ENCODE data around the gene TK1. TPM values are rescaled to one million over a fixed set of nuclear protein-coding genes. Genes with fewer than 3 reads are reported as not detected.
"Not testable (repeated sequence)": the region's sequence is repeated elsewhere in the genome, so short reads cannot be mapped to it uniquely, and the experiment has no call there.

The TK1 gene, protein sequence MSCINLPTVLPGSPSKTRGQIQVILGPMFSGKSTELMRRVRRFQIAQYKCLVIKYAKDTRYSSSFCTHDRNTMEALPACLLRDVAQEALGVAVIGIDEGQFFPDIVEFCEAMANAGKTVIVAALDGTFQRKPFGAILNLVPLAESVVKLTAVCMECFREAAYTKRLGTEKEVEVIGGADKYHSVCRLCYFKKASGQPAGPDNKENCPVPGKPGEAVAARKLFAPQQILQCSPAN
- total RNA-seq: 1 to 10 TPM; 7.9 to 9.2 TPM
- 10 to 100 TPM; 11.5 to 14.9 TPM for polyA plus RNA-seq
- long read RNA-seq, donor 1, transcript TK1-201 (7 exons, 1,628 nt): major isoform, 31 of 33 reads
- long read RNA-seq, donor 1, partial matches to known transcripts: 0 of 33 reads
- long read RNA-seq, donor 1, other reads (novel, unspliced or antisense): 0 of 33 reads
- long read RNA-seq, donor 2, transcript TK1-201 (7 exons, 1,628 nt): major isoform, 12 of 12 reads
- long read RNA-seq, donor 2, partial matches to known transcripts: 0 of 12 reads
- long read RNA-seq, donor 2, other reads (novel, unspliced or antisense): 0 of 12 reads
- long read RNA-seq, donor 3, transcript TK1-201 (7 exons, 1,628 nt): major isoform, 15 of 15 reads
- long read RNA-seq, donor 3, partial matches to known transcripts: 0 of 15 reads
- long read RNA-seq, donor 3, other reads (novel, unspliced or antisense): 0 of 15 reads
- long read RNA-seq, donor 4, transcript TK1-201 (7 exons, 1,628 nt): major isoform, 9 of 10 reads
- long read RNA-seq, donor 4, partial matches to known transcripts: 0 of 10 reads
- long read RNA-seq, donor 4, other reads (novel, unspliced or antisense): 0 of 10 reads
- long read RNA-seq, donor 5, transcript TK1-201 (7 exons, 1,628 nt): major isoform, 44 of 50 reads
- long read RNA-seq, donor 5, partial matches to known transcripts: 0 of 50 reads
- long read RNA-seq, donor 5, other reads (novel, unspliced or antisense): 6 of 50 reads

DNA sequence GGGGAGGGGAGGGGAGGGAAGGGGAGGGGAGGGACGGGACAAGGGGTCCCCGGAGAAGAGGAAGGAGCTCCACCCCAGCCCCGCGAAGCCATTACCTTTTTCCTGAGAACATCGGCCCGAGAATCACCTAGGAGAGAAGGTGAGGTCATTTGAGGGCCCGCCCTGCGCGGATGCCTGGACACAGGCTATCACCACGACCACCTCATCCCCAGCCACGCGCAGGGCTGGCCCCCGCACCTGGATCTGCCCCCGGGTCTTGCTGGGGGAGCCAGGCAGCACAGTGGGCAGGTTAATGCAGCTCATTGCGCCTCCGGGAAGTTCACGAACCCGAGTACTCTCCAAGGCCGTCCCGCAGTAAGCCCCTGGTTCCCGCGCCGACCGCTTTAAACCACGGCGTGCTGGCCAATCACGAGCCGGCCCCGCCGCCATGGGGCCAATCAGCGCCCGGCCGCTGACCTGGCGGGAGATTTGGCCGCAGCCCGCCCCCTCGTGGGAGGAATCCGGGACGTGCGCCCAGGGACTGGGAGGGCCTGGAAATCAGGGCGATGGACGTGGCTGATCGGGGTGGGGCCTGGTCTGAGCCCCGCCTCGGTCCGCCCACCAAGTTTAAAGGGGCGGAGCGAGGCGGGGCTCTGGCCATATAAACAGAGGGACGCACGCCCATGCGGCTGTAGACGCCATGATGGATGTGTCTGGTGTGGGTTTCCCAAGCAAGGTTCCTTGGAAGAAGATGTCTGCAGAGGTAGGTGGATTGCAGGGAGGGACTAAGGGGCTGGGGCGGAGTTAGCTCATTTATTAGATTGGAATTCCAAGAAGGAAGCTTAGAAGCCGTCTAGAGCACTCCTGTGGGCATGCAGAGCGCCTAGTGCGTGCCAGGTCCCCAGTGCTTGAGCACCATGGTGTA lies at the start of gene TK1, which contains the start of gene AFMID:
TSS of gene TK1 (minus strand) at position 361 of the 904 bp plus-strand sequence. CDS start at position 303, 58 bp downstream.
TSS of gene AFMID (plus strand) at position 671 of the 904 bp plus-strand sequence. CDS start at position 680, 9 bp downstream.
- WGBS, 2 donors: 3% methylated on average over 57 of the region's 57 CpGs
- H3K4me1 ChIP-seq (ENCODE audit: control insufficient read depth in 5 of 5, insufficient read depth in 5 of 5, low read length in 5 of 5): peaks cover 0 to 34% (median 6%) of the 10 kb centered on the region in 5 donors
- ATAC-seq (ENCODE audit: insufficient read depth, low FRiP score) (peak; percentile 99), DNase-seq (peak; percentile 97 to 99 (median 98))
- H3K27me3 ChIP-seq (ENCODE audit: control insufficient read depth in 3 of 3, insufficient read depth in 3 of 3, low read length in 2 of 3): no peaks in the 10 kb centered on the region
- peak within 1 kb of the TSS in 1 of 2 donors; percentile 85 for H3K27ac ChIP-seq (ENCODE audit: low read depth in 1 of 2, low read length in 1 of 2)
- H3K9ac ChIP-seq (ENCODE audit: insufficient read depth in 1 of 2, low read length in 2 of 2): peak within 1 kb of the TSS in 1 of 2 donors; percentile 38
- TF ChIP-seq, protein P1, sequence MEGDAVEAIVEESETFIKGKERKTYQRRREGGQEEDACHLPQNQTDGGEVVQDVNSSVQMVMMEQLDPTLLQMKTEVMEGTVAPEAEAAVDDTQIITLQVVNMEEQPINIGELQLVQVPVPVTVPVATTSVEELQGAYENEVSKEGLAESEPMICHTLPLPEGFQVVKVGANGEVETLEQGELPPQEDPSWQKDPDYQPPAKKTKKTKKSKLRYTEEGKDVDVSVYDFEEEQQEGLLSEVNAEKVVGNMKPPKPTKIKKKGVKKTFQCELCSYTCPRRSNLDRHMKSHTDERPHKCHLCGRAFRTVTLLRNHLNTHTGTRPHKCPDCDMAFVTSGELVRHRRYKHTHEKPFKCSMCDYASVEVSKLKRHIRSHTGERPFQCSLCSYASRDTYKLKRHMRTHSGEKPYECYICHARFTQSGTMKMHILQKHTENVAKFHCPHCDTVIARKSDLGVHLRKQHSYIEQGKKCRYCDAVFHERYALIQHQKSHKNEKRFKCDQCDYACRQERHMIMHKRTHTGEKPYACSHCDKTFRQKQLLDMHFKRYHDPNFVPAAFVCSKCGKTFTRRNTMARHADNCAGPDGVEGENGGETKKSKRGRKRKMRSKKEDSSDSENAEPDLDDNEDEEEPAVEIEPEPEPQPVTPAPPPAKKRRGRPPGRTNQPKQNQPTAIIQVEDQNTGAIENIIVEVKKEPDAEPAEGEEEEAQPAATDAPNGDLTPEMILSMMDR (IDR thresholded peaks at IDR 0.05; ENCODE audit: control extremely low read depth, extremely low read depth): peak; percentile 61
- H3K9me3 ChIP-seq (ENCODE audit: control insufficient read depth in 4 of 4, insufficient read depth in 3 of 4, low read length in 3 of 4): no peaks in the 10 kb centered on the region
- peak within 1 kb of the TSS; percentile 47 for H3K4me3 ChIP-seq
- H3K36me3 ChIP-seq (ENCODE audit: control insufficient read depth in 4 of 4, insufficient read depth in 4 of 4, low read length in 4 of 4): peaks cover 0 to 6% (median 0%) of the 10 kb centered on the region in 4 donors

DNA sequence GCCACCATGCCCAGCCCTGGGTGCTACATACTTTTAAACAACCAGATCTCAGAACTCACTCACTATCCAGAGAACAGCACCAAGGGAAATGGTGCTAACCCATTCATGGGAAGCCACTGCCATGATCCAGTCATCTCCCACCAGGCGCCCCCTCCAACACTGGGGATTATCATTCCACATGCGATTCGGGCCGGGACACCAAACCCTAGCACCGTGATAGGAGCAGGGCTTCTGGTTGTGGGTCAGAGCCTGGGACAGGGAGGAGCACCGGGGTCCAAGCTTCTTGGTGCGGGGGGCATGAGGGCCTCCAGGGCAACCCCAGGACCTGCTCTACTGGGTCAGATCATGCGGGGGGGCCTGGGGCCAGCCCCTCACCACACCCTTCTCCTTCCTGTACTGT lies 49.0 kb upstream of the TK1 start:
- no peak overlapping the region for H3K27ac ChIP-seq (ENCODE audit: low read depth in 1 of 2, low read length in 1 of 2)
- TF ChIP-seq, protein P1 (IDR thresholded peaks at IDR 0.05; ENCODE audit: control extremely low read depth, extremely low read depth): no peak
- peaks cover 3 to 20% (median 14%) of the 10 kb centered on the region in 3 donors for H3K27me3 ChIP-seq (ENCODE audit: control insufficient read depth in 3 of 3, insufficient read depth in 3 of 3, low read length in 2 of 3)
- H3K9ac ChIP-seq (ENCODE audit: insufficient read depth in 1 of 2, low read length in 2 of 2): no peak overlapping the region
- no peaks in the 10 kb centered on the region for H3K36me3 ChIP-seq (ENCODE audit: control insufficient read depth in 4 of 4, insufficient read depth in 4 of 4, low read length in 4 of 4)
- peaks cover 0 to 3% (median 0%) of the 10 kb centered on the region in 4 donors for H3K9me3 ChIP-seq (ENCODE audit: control insufficient read depth in 4 of 4, insufficient read depth in 3 of 4, low read length in 3 of 4)
- H3K4me3 ChIP-seq: no peak overlapping the region
- 86 to 89% methylated on average over 8 of the region's 8 CpGs for WGBS, 2 donors
- peaks cover 0 to 20% (median 0%) of the 10 kb centered on the region in 5 donors for H3K4me1 ChIP-seq (ENCODE audit: control insufficient read depth in 5 of 5, insufficient read depth in 5 of 5, low read length in 5 of 5)
- ATAC-seq (ENCODE audit: insufficient read depth, low FRiP score) (no peak), DNase-seq (peak in 1 of 3 donors; percentile 9)

DNA sequence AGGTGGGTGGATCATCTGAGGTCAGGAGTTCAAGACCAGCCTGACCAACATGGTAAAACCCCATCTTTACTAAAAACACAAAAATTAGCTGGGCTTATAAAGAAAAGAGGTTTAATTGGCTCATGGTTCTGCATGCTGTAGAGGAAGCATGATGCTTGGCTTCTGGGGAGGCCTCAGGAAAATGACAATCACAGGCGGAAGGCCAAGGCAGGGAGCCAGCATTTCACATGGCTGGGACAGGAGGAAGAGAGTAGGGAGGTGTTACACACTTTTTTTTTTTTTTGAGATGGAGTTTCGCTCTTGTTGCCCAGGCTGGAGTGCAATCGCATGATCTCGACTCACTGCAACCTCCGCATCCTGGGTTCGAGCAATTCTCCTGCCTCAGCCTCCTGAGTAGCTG lies 48.2 kb upstream of the TK1 start:
- DNase-seq: peak; percentile 61 to 84 (median 64)
- H3K4me3 ChIP-seq; H3K27ac ChIP-seq (ENCODE audit: low read depth in 1 of 2, low read length in 1 of 2); H3K36me3 ChIP-seq (ENCODE audit: control insufficient read depth in 4 of 4, insufficient read depth in 4 of 4, low read length in 4 of 4); H3K9ac ChIP-seq (ENCODE audit: insufficient read depth in 1 of 2, low read length in 2 of 2); H3K9me3 ChIP-seq (ENCODE audit: control insufficient read depth in 4 of 4, insufficient read depth in 3 of 4, low read length in 3 of 4); ATAC-seq (ENCODE audit: insufficient read depth, low FRiP score): not testable (repeated sequence)
- H3K4me1 ChIP-seq (ENCODE audit: control insufficient read depth in 5 of 5, insufficient read depth in 5 of 5, low read length in 5 of 5): peaks cover 0 to 20% (median 0%) of the 10 kb centered on the region in 5 donors
- WGBS, 2 donors: 70 to 83% methylated on average over 5 to 6 of the region's 6 CpGs
- H3K27me3 ChIP-seq (ENCODE audit: control insufficient read depth in 3 of 3, insufficient read depth in 3 of 3, low read length in 2 of 3): peaks cover 4 to 28% (median 22%) of the 10 kb centered on the region in 3 donors
